HepG2 (cell line): ENCODE measurements around the gene GPA33. TPM values are rescaled to one million over a fixed set of nuclear protein-coding genes. Genes with fewer than 3 reads are reported as not detected.

Source experiments
- ELK4 ChIP-seq: sonication (generic); formaldehyde crosslinking; IDR thresholded peaks from 2 replicates; pipeline ENCODE4 v1.9.0; 2021; ENCODE audit warnings: missing genetic modification reagents, borderline replicate concordance
- GPBP1L1 ChIP-seq: sonication (generic); formaldehyde crosslinking; IDR thresholded peaks from 2 replicates; pipeline ENCODE4 v1.5.0; 2020; ENCODE audit warnings: mild to moderate bottlenecking, missing genetic modification reagents
- MED1 ChIP-seq: sonication (generic); formaldehyde crosslinking; IDR thresholded peaks from 2 replicates; pipeline ENCODE4 v1.4.0; 2020; ENCODE audit warnings: missing genetic modification reagents
- PHB2 ChIP-seq: fragments of 450-650 bp; IDR thresholded peaks from 2 replicates; pipeline ENCODE4 v1.6.1; 2018; ENCODE audit not compliant: partially characterized antibody
- PPARG ChIP-seq: conservative IDR thresholded peaks from 2 replicates; pipeline ENCODE4 v1.6.1; 2016; ENCODE audit warnings: missing biosample characterization, missing genetic modification reagents
- U2AF2 ChIP-seq: fragments of 200-400 bp; formaldehyde crosslinking; IDR thresholded peaks from 2 replicates; pipeline ENCODE4 v1.6.1; 2017; ENCODE audit warnings: low read depth, mild to moderate bottlenecking, low read length
- ZMYM4 ChIP-seq: sonication (generic); formaldehyde crosslinking; IDR thresholded peaks from 2 replicates; pipeline ENCODE4 v1.8.1; 2023; ENCODE audit warnings: mild to moderate bottlenecking, missing genetic modification reagents
- ZNF101 ChIP-seq: sonication (generic); formaldehyde crosslinking; IDR thresholded peaks from 2 replicates; pipeline ENCODE4 v1.4.0; 2020; ENCODE audit warnings: mild to moderate bottlenecking, low read depth, missing genetic modification reagents, borderline replicate concordance
- ZNF282 ChIP-seq: fragments of 450-650 bp; IDR thresholded peaks from 2 replicates; pipeline ENCODE4 v1.6.1; 2018; ENCODE audit not compliant: partially characterized antibody
- ZNF292 ChIP-seq: sonication (generic); formaldehyde crosslinking; IDR thresholded peaks from 2 replicates; pipeline ENCODE4 v1.8.1; 2022; ENCODE audit warnings: mild to moderate bottlenecking, low read depth, missing genetic modification reagents, borderline replicate concordance
- polyA plus RNA-seq, 8 experiments: library from polyadenylated mRNA; depleted of rRNA in 3 of 8; stranded (reverse) in 7 of 8; unstranded in 1 of 8; fragments of >200 nt; fragmentation: Illumina TruSeq in 4 of 8; extraction: Trizol in 4 of 8; gene quantifications; 2 replicates each; pipeline versions ENCODE4 v1.2.1 to v1.2.3, GENCODE V29; 2011 to 2016; ENCODE audit warnings: low read depth in 4 of 8, missing spikeins in 1 of 8, mixed read lengths in 1 of 8; ENCODE audit not compliant: insufficient read depth in 1 of 8
- total RNA-seq, 5 experiments: library from RNA; depleted of rRNA; stranded (reverse); fragments of >200 nt; fragmentation: Illumina TruSeq; extraction: Trizol; gene quantifications; 2 replicates each; pipeline ENCODE4 v1.2.3, GENCODE V29; 2016; ENCODE audit warnings: low read depth in 1 of 5
- TF ChIP-seq, protein P1 (sequence below): sonication (generic); formaldehyde crosslinking; IDR thresholded peaks from 2 replicates; pipeline ENCODE4 v1.4.0; 2020; ENCODE audit warnings: missing genetic modification reagents, borderline replicate concordance

Gene GPA33
- total and polyA plus RNA-seq, 2 of the 13 experiments (the other 11 are each of a cell fraction or from before 2014, with no cell fraction given), result not detected

DNA sequence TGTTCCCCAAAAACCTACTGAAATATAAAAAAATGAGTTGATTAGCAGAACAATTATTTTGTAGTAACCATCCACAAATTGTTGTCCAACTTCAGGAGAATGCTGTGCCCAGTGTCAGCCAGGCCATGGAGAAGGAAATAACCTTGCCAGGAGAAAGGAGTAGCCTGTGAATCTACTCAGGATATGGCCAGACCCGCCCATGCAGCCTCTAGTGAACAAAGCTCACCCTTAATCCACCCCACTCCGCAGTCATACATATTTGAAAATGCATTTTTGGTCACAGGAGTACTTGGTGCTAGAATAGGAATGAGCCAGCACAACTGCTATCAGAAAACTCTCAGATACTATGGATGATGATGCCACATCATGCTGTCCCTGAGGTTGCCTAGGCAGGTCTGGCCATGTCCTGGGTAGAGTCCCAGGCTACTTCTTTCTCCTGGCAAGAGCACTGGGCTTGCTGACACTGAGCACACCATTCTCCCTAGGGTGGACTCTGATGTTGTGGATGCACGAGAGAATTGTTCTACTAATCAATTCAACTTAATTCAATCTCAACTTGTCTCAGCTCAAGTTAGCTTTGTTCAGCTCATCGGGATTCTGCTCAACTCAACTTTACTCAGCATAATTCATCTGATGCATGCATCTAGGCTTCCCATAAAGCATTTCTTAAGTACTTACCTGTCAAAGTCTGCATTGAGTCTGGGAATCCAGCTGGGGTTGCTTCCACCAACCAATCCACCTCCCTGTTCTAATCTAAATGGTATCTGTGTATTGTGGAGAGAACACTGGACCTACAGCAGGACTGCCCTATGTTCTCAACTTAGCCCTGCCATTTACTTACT, 21.9 kb upstream of the GPA33 start (continued):
- TF ChIP-seq, protein P1, sequence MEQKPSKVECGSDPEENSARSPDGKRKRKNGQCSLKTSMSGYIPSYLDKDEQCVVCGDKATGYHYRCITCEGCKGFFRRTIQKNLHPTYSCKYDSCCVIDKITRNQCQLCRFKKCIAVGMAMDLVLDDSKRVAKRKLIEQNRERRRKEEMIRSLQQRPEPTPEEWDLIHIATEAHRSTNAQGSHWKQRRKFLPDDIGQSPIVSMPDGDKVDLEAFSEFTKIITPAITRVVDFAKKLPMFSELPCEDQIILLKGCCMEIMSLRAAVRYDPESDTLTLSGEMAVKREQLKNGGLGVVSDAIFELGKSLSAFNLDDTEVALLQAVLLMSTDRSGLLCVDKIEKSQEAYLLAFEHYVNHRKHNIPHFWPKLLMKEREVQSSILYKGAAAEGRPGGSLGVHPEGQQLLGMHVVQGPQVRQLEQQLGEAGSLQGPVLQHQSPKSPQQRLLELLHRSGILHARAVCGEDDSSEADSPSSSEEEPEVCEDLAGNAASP (CRISPR knock-in tag), result no peak
- TF ChIP-seq PHB2, result no peak
- no peak for TF ChIP-seq ZMYM4 (CRISPR knock-in tag)
- TF ChIP-seq GPBP1L1 (CRISPR knock-in tag), result no peak
- TF ChIP-seq ZNF101, result no peak
- no peak for TF ChIP-seq PPARG (CRISPR knock-in tag)
- no peak for TF ChIP-seq ELK4 (CRISPR knock-in tag)
- TF ChIP-seq U2AF2, result no peak
- no peak for TF ChIP-seq MED1 (CRISPR knock-in tag)
- no peak for TF ChIP-seq ZNF292 (CRISPR knock-in tag)
- TF ChIP-seq ZNF282, result no peak
